A673 (cell line): Measurements from ENCODE around the gene ELK4. TPM values are rescaled to one million over a fixed set of nuclear protein-coding genes. Genes with fewer than 3 reads are reported as not detected.
A peak's percentile ranks its signal among the peaks of the same experiment; 100 is the strongest.

Experiments
- BruUV-seq: library from RNA; stranded (reverse); fragments of 400-500 nt; replicated peaks from 2 replicates; lab custom pipeline; 2021; lab: Mats Ljungman, UMichigan
- CTCF ChIA-PET: fragments of 300-600 bp; sonication (Branson Sonifier 250); formaldehyde crosslinking; loops from one replicate; lab custom pipeline; 2022; ENCODE audit warnings: antibody characterized with exemption; lab: Charles Lee
- POLR2A ChIA-PET: fragments of 300-600 bp; sonication (Branson Sonifier 250); formaldehyde crosslinking; loops from one replicate; lab custom pipeline; 2022; ENCODE audit warnings: antibody characterized with exemption; ENCODE audit not compliant: low non-redundant PET; lab: Charles Lee
- DNase-seq: peaks from one replicate; pipeline ENCODE4 v3.0.0-alpha.2; 2015; ENCODE audit warnings: low spot score
- H3K27ac ChIP-seq: fragments of 200-600 bp; sonication (generic); 2 replicates; pipeline ENCODE4 v1.5.1; 2016; ENCODE audit warnings: mixed run types, low read depth, mild to moderate bottlenecking, mixed read lengths, antibody characterized with exemption, low read length; ENCODE audit not compliant: poor library complexity, severe bottlenecking
- H3K27me3 ChIP-seq: fragments of 200-600 bp; sonication (generic); replicated peaks from 2 replicates; pipeline ENCODE4 v1.6.1; 2017; ENCODE audit warnings: mixed run types, low read depth, mild to moderate bottlenecking, mixed read lengths, antibody characterized with exemption, low read length; ENCODE audit not compliant: insufficient read depth, poor library complexity
- H3K36me3 ChIP-seq: fragments of 200-600 bp; sonication (generic); 2 replicates; pipeline ENCODE4 v1.6.1; 2016; ENCODE audit warnings: mixed run types, mild to moderate bottlenecking, mixed read lengths, antibody characterized with exemption, low read length; ENCODE audit not compliant: insufficient read depth, poor library complexity, severe bottlenecking
- H3K4me1 ChIP-seq: fragments of 200-600 bp; sonication (generic); 2 replicates; pipeline ENCODE4 v1.6.1; 2017; ENCODE audit warnings: mixed run types, mild to moderate bottlenecking, mixed read lengths, antibody characterized with exemption, low read length; ENCODE audit not compliant: insufficient read depth, poor library complexity, severe bottlenecking
- H3K4me3 ChIP-seq: fragments of 200-600 bp; sonication (generic); 2 replicates; pipeline ENCODE4 v1.5.1; 2016; ENCODE audit warnings: low read depth, mixed run types, mild to moderate bottlenecking, mixed read lengths, low read length; ENCODE audit not compliant: poor library complexity, severe bottlenecking
- H3K9me3 ChIP-seq: fragments of 200-600 bp; sonication (generic); 2 replicates; pipeline ENCODE4 v1.6.1; 2016; ENCODE audit warnings: mixed run types, low read depth, mild to moderate bottlenecking, mixed read lengths, antibody characterized with exemption, low read length; ENCODE audit not compliant: poor library complexity, severe bottlenecking
- CTCF ChIP-seq: fragments of 300-800, 200-600 bp; sonication (generic); conservative IDR thresholded peaks from 2 replicates; pipeline ENCODE4 v1.5.1; 2017; ENCODE audit warnings: low read depth, mild to moderate bottlenecking, antibody characterized with exemption, low read length, moderate library complexity, mixed read lengths
- EZH2 ChIP-seq: fragments of 200-600 bp; sonication (generic); IDR thresholded peaks from 2 replicates; pipeline ENCODE4 v1.6.1; 2017; ENCODE audit warnings: borderline replicate concordance, low read depth, mild to moderate bottlenecking, mixed read lengths, antibody characterized with exemption, low read length; ENCODE audit not compliant: poor library complexity, severe bottlenecking
- intact Hi-C: fragments of 100-400 bp; cut with micrococcal nuclease; formaldehyde crosslinking; loops from one replicate; pipeline ENCODE4 v1.10.0; 2022; ENCODE audit not compliant: unreplicated experiment
- total RNA-seq: library from RNA; stranded (reverse); gene quantifications from 2 replicates; pipeline ENCODE4 v1.2.3, GENCODE V29; 2021

Gene ELK4
- total RNA-seq, 1 experiment from 2014 or later, result 38.2 TPM

- Histone ChIP-seq H3K27ac (no peak overlapping the region), H3K27me3 (no peaks in the 10 kb centered on the region), H3K36me3 (peaks cover 26% of the 10 kb centered on the region), H3K9me3 (no peaks in the 10 kb centered on the region), H3K4me1 (peaks cover 13% of the 10 kb centered on the region), H3K4me3 (no peak overlapping the region)
- ChIA-PET CTCF (no interaction called here), POLR2A (no interaction called here)
- BruUV-seq, result no TSS peak
- DNase-seq, result no peak
- TF ChIP-seq EZH2 (no peak), CTCF (no peak)
- intact Hi-C loops, result no loop called here
Observed at GRCh38 chr1:205612104-205612503, 19.7 kb downstream of the ELK4 start.

GRCh38 chr1:205610901-205611466 lies 20.8 kb downstream of the ELK4 start:
- no peaks in the 10 kb centered on the region for H3K9me3 ChIP-seq
- H3K36me3 ChIP-seq, result peaks cover 15% of the 10 kb centered on the region
- DNase-seq, result peak; percentile 80
- TF ChIP-seq CTCF, result no peak
- no peak for TF ChIP-seq EZH2
- no peaks in the 10 kb centered on the region for H3K27me3 ChIP-seq
- intact Hi-C loops, result no loop called here
- H3K27ac ChIP-seq, result no peak overlapping the region
- POLR2A ChIA-PET, result no interaction called here
- no TSS peak for BruUV-seq
- H3K4me1 ChIP-seq, result peaks cover 13% of the 10 kb centered on the region
- no peak overlapping the region for H3K4me3 ChIP-seq
- CTCF ChIA-PET, result no interaction called here

GRCh38 chr1:205610036-205610435 lies 21.8 kb downstream of the ELK4 start:
- intact Hi-C loops, result no loop called here
- TF ChIP-seq CTCF (no peak), EZH2 (no peak)
- H3K27me3 ChIP-seq, result no peaks in the 10 kb centered on the region
- POLR2A ChIA-PET, result no interaction called here
- peaks cover 13% of the 10 kb centered on the region for H3K4me1 ChIP-seq
- BruUV-seq, result no TSS peak
- H3K27ac ChIP-seq, result no peak overlapping the region
- H3K36me3 ChIP-seq, result peaks cover 10% of the 10 kb centered on the region
- CTCF ChIA-PET, result no interaction called here
- no peaks in the 10 kb centered on the region for H3K9me3 ChIP-seq
- no peak for DNase-seq
- no peak overlapping the region for H3K4me3 ChIP-seq
